GM12878 (cell line): Measurements from ENCODE around the gene CWC22. TPM values are rescaled to one million over a fixed set of nuclear protein-coding genes. Genes with fewer than 3 reads are reported as not detected.

Experiments
- ATAC-seq: fragments of 200-7000 bp; cut with Tn5 transposase; 3 replicates; pipeline ENCODE4 v1.9.1; 2020; ENCODE audit warnings: mild to moderate bottlenecking, moderate library complexity
- BruUV-seq: library from RNA; stranded (reverse); fragments of 400-500 nt; replicated peaks from 2 replicates; lab custom pipeline; 2021; lab: Mats Ljungman, UMichigan
- CTCF ChIA-PET: fragments of 300-600 bp; sonication (Branson Sonifier 250); formaldehyde crosslinking; extraction: SDS; loops from one replicate; lab custom pipeline; 2021; ENCODE audit warnings: inconsistent platforms; lab: Yijun Ruan, JAX
- POLR2A ChIA-PET: fragments of 350-600 bp; formaldehyde crosslinking; extraction: SDS; loops from one replicate; lab custom pipeline; 2021; ENCODE audit warnings: inconsistent platforms; lab: Charles Lee
- RAD21 ChIA-PET: fragments of 300-600 bp; sonication (Branson Sonifier 250); formaldehyde crosslinking; loops from one replicate; lab custom pipeline; 2023; ENCODE audit warnings: antibody characterized with exemption; ENCODE audit not compliant: unreplicated experiment; lab: Charles Lee
- SMC1A ChIA-PET: fragments of 300-600 bp; sonication (Branson Sonifier 250); formaldehyde crosslinking; loops from one replicate; lab custom pipeline; 2023; ENCODE audit not compliant: unreplicated experiment, uncharacterized antibody; lab: Charles Lee
- DNase-seq: peaks from one replicate; pipeline ENCODE4 v3.0.0-alpha.2; 2011; ENCODE audit warnings: low read depth, low spot score
- FAIRE-seq: peaks from 3 replicates; lab custom pipeline; 2011; peaks lifted over from hg19 to GRCh38; lab: Jason Lieb, UNC
- H2AFZ ChIP-seq: 2 replicates; pipeline ENCODE4 v1.6.0; 2011; ENCODE audit warnings: low read depth, low read length, control low read depth; ENCODE audit not compliant: control insufficient read depth
- H3K27ac ChIP-seq: 2 replicates; pipeline ENCODE4 v1.5.1; 2011; ENCODE audit warnings: control low read depth; ENCODE audit not compliant: control insufficient read depth, insufficient read depth
- H3K27me3 ChIP-seq, 2 experiments: replicated peaks in 1 of 2; 2 replicates each; pipeline versions ENCODE4 v1.6.0 to v1.6.1; 2011; ENCODE audit warnings: low read length in 1 of 2; ENCODE audit not compliant: control insufficient read depth in 2 of 2, insufficient read depth in 2 of 2
- H3K36me3 ChIP-seq, 2 experiments: 2 replicates each; pipeline ENCODE4 v1.5.1; 2011; ENCODE audit warnings: low read length in 1 of 2; ENCODE audit not compliant: control insufficient read depth in 2 of 2, insufficient read depth in 2 of 2
- H3K4me1 ChIP-seq: 2 replicates; pipeline ENCODE4 v1.6.1; 2011; ENCODE audit warnings: mild to moderate bottlenecking, low read length, moderate library complexity, mixed read lengths; ENCODE audit not compliant: control insufficient read depth, insufficient read depth
- H3K4me2 ChIP-seq: 2 replicates; pipeline ENCODE4 v1.6.0; 2011; ENCODE audit warnings: control low read depth; ENCODE audit not compliant: control insufficient read depth, insufficient read depth
- H3K4me3 ChIP-seq: fragments of 200-600 bp; sonication (generic); 2 replicates; pipeline ENCODE4 v1.5.1; 2016
- H3K79me2 ChIP-seq: 2 replicates; pipeline ENCODE4 v1.6.0; 2011; ENCODE audit warnings: low read length; ENCODE audit not compliant: control insufficient read depth, insufficient read depth
- H3K9ac ChIP-seq: 2 replicates; pipeline ENCODE4 v1.8.0; 2011; ENCODE audit warnings: low read length, control low read depth, mixed read lengths; ENCODE audit not compliant: control insufficient read depth, insufficient read depth
- H3K9me3 ChIP-seq: replicated peaks from 3 replicates; pipeline ENCODE4 v1.5.1; 2011; ENCODE audit warnings: mild to moderate bottlenecking, low read length; ENCODE audit not compliant: control insufficient read depth, insufficient read depth
- H4K20me1 ChIP-seq: 2 replicates; pipeline ENCODE4 v1.6.0; 2011; ENCODE audit not compliant: control insufficient read depth, insufficient read depth
- CBFB ChIP-seq: IDR thresholded peaks from 2 replicates; pipeline ENCODE4 v1.6.1; 2016; ENCODE audit warnings: antibody characterized with exemption, low read depth
- CEBPB ChIP-seq, 2 experiments: fragments of 150-350 bp in 1 of 2; IDR thresholded peaks; 2 replicates each; pipeline ENCODE4 v1.6.1; 2012 to 2014; ENCODE audit warnings: low read depth in 2 of 2, low read length in 2 of 2, borderline replicate concordance in 1 of 2, inconsistent platforms in 1 of 2
- DPF2 ChIP-seq: fragments of 450-650 bp; IDR thresholded peaks from 2 replicates; pipeline ENCODE4 v1.6.1; 2017; ENCODE audit warnings: mild to moderate bottlenecking
- GABPA ChIP-seq: IDR thresholded peaks from 2 replicates; pipeline ENCODE4 v1.6.1; 2014; ENCODE audit warnings: antibody characterized with exemption, low read depth, mild to moderate bottlenecking, inconsistent platforms
- IKZF2 ChIP-seq, 2 experiments: fragments of 450-650 bp; IDR thresholded peaks; 2 replicates each; pipeline ENCODE4 v1.6.1; 2017; ENCODE audit warnings: mild to moderate bottlenecking in 2 of 2, moderate library complexity in 2 of 2
- MEF2A ChIP-seq: IDR thresholded peaks from 2 replicates; pipeline ENCODE4 v1.6.1; 2011; ENCODE audit warnings: low read depth, mild to moderate bottlenecking, low read length, moderate library complexity; ENCODE audit not compliant: insufficient read depth
- PAX8 ChIP-seq: fragments of 450-650 bp; IDR thresholded peaks from 2 replicates; pipeline ENCODE4 v1.6.1; 2017; ENCODE audit warnings: mild to moderate bottlenecking, moderate library complexity
- RAD21 ChIP-seq: IDR thresholded peaks from 2 replicates; pipeline ENCODE4 v1.6.1; 2011; ENCODE audit warnings: mild to moderate bottlenecking, low read depth, low read length, moderate library complexity; ENCODE audit not compliant: insufficient read depth
- RB1 ChIP-seq: fragments of 450-650 bp; formaldehyde crosslinking; IDR thresholded peaks from 2 replicates; pipeline ENCODE4 v1.6.1; 2017; ENCODE audit warnings: mild to moderate bottlenecking, borderline replicate concordance
- RFX5 ChIP-seq: IDR thresholded peaks from 2 replicates; pipeline ENCODE4 v1.6.1; 2011; ENCODE audit warnings: low read depth, low read length, improper control_type of control experiment
- RUNX3 ChIP-seq: IDR thresholded peaks from 2 replicates; pipeline ENCODE4 v1.6.1; 2012; ENCODE audit warnings: low read length, inconsistent platforms
- SUPT20H ChIP-seq: IDR thresholded peaks from 2 replicates; pipeline ENCODE4 v1.6.1; 2011; ENCODE audit warnings: low read depth, mild to moderate bottlenecking, low read length, moderate library complexity, borderline replicate concordance; ENCODE audit not compliant: control insufficient read depth
- YY1 ChIP-seq: IDR thresholded peaks from 2 replicates; pipeline ENCODE4 v1.6.1; 2011; ENCODE audit warnings: low read depth, mild to moderate bottlenecking, low read length
- ZBTB33 ChIP-seq: fragments of 450-650 bp; IDR thresholded peaks from 2 replicates; pipeline ENCODE4 v1.6.1; 2017; ENCODE audit warnings: mild to moderate bottlenecking
- whole genome bisulfite sequencing: methylation state at CpG from one replicate; pipeline ENCODE4 v1.1.6; 2016; ENCODE audit warnings: low lambda C conversion rate; ENCODE audit not compliant: insufficient replicate concordance, insufficient coverage; ENCODE audit errors: missing lambda C conversion rate; 5-methylcytosine and 5-hydroxymethylcytosine counted together
- in situ Hi-C: fragments of 300-500 bp; cut with MboI; formaldehyde crosslinking; loops from 9 replicates; pipeline ENCODE4 v1.14.3; 2018; ENCODE audit warnings: mixed read lengths
- intact Hi-C: fragments of 100-400 bp; cut with micrococcal nuclease; formaldehyde crosslinking; loops from one replicate; pipeline ENCODE4 v1.14.2; 2022; ENCODE audit not compliant: unreplicated experiment
- polyA plus RNA-seq, 11 experiments: library from polyadenylated mRNA; depleted of rRNA in 4 of 11; unstranded in 6 of 11; stranded (reverse) in 5 of 11; fragments of >200 nt; fragmentation: Nextera tagmentation in 4 of 11; fragmentation: Illumina TruSeq in 1 of 11; extraction: Ambion mirVana in 4 of 11; extraction: Trizol in 1 of 11; gene quantifications; 1 replicate in 1 of 11; 2 replicates in 10 of 11; pipeline versions ENCODE4 v1.2.1 to v1.2.3, GENCODE V29; 2011 to 2016; ENCODE audit warnings: inconsistent platforms in 2 of 11, missing spikeins in 2 of 11, low read depth in 1 of 11
- total RNA-seq, 4 experiments: library from RNA; depleted of rRNA in 3 of 4; stranded (reverse); fragments of >200 nt in 3 of 4; fragmentation: Illumina TruSeq in 1 of 4; extraction: Trizol in 1 of 4; gene quantifications; 2 replicates each; pipeline versions ENCODE4 v1.2.1 to v1.2.3, GENCODE V29; 2013 to 2021
- TF ChIP-seq, protein P1 (sequence below): IDR thresholded peaks from 2 replicates; pipeline ENCODE4 v1.6.1; 2012; ENCODE audit warnings: low read length, inconsistent platforms
- TF ChIP-seq, protein P2 (sequence below): fragments of 450-650 bp; IDR thresholded peaks from 2 replicates; pipeline ENCODE4 v1.6.1; 2017; ENCODE audit warnings: low read depth, mild to moderate bottlenecking, moderate library complexity

Gene CWC22
- total and polyA plus RNA-seq, 10 of the 15 experiments (the other 5 are each of a cell fraction or from before 2014, with no cell fraction given) = 8.2 to 38.5 (median 26.3) TPM

- TF ChIP-seq ZBTB33 (no peak), RFX5 (no peak), RB1 (no peak), PAX8 (no peak), CBFB (no peak), GABPA (no peak), SUPT20H (no peak), MEF2A (no peak)
Observed at GRCh38 chr2:179999000-179999399, 8.1 kb downstream of the CWC22 start (continued).

GRCh38 chr2:179995741-179996515 lies 11.2 kb downstream of the CWC22 start:
- no peak overlapping the region for H3K4me3 ChIP-seq
- H3K27me3 ChIP-seq = no peaks in the 10 kb centered on the region
- peaks cover 0 to 3% of the 10 kb centered on the region in 2 experiments; a peak in 1 of 4 replicates for H3K36me3 ChIP-seq
- FAIRE-seq (no peak), DNase-seq (peak; percentile 23), ATAC-seq (peak; percentile 72)
- no peaks in the 10 kb centered on the region for H3K9me3 ChIP-seq
- no peak overlapping the region; the same call in 1 of the 2 replicates for H3K9ac ChIP-seq
- SMC1A ChIA-PET = interaction anchor here (0.9 kb wide), 1 partner anchor 37 kb away, joined by 4 read pairs; no protein-coding TSS in a partner anchor
- TF ChIP-seq, protein P1, sequence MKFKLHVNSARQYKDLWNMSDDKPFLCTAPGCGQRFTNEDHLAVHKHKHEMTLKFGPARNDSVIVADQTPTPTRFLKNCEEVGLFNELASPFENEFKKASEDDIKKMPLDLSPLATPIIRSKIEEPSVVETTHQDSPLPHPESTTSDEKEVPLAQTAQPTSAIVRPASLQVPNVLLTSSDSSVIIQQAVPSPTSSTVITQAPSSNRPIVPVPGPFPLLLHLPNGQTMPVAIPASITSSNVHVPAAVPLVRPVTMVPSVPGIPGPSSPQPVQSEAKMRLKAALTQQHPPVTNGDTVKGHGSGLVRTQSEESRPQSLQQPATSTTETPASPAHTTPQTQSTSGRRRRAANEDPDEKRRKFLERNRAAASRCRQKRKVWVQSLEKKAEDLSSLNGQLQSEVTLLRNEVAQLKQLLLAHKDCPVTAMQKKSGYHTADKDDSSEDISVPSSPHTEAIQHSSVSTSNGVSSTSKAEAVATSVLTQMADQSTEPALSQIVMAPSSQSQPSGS = 0 out of 2 replicates have a peak, but pooled peaks have one; percentile 15
- TF ChIP-seq YY1 = 0 out of 2 replicates have a peak, but pooled peaks have one; percentile 15
- TF ChIP-seq DPF2 = no peak
- peak; percentile 74 for TF ChIP-seq RUNX3
- no peak for TF ChIP-seq MEF2A
- no peak for TF ChIP-seq RAD21
- TF ChIP-seq, protein P2, sequence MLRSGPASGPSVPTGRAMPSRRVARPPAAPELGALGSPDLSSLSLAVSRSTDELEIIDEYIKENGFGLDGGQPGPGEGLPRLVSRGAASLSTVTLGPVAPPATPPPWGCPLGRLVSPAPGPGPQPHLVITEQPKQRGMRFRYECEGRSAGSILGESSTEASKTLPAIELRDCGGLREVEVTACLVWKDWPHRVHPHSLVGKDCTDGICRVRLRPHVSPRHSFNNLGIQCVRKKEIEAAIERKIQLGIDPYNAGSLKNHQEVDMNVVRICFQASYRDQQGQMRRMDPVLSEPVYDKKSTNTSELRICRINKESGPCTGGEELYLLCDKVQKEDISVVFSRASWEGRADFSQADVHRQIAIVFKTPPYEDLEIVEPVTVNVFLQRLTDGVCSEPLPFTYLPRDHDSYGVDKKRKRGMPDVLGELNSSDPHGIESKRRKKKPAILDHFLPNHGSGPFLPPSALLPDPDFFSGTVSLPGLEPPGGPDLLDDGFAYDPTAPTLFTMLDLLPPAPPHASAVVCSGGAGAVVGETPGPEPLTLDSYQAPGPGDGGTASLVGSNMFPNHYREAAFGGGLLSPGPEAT = peak; percentile 39; the same call in 1 of the 2 replicates
- TF ChIP-seq IKZF2 (IDR thresholded peaks at IDR 0.05) = peak in 1 of 2 experiments; percentile 49; a peak in 2 of 4 replicates
- 0 out of 4 replicates have a peak, but pooled peaks of 1 of the 2 experiments have one; percentile 6 for TF ChIP-seq CEBPB (IDR thresholded peaks at IDR 0.05; ENCODE audit: borderline replicate concordance in 1 of 2, low read depth in 2 of 2, low read length in 2 of 2)
- peak overlapping the region; percentile 67 for H3K4me2 ChIP-seq
- no peak overlapping the region; the same call in 1 of the 2 replicates for H2AFZ ChIP-seq
- CTCF ChIA-PET = interaction anchor here (0.6 kb wide), 1 partner anchor 1105 kb away, joined by 3 read pairs; no protein-coding TSS in a partner anchor
- WGBS = 81% methylated on average over 4 of the region's 4 CpGs
- POLR2A ChIA-PET = no interaction called here
- no peaks in the 10 kb centered on the region for H4K20me1 ChIP-seq
- H3K4me1 ChIP-seq = peaks cover 6% of the 10 kb centered on the region; the same call in 1 of the 2 replicates
- peaks cover 40% of the 10 kb centered on the region for H3K79me2 ChIP-seq
- RAD21 ChIA-PET = no interaction called here
- intact Hi-C loops (no loop called here), in situ Hi-C loops (no loop called here)
- H3K27ac ChIP-seq = peak overlapping the region; percentile 52
- no TSS peak for BruUV-seq
